Neuronal stem cell (in vitro differentiated cells): ENCODE measurements around the gene MROH7.

Source experiments
- DNase-seq: peaks from one replicate; pipeline ENCODE4 v3.0.0-alpha.2; 2013; ENCODE audit warnings: low spot score
- H2AFZ ChIP-seq: one replicate; pipeline ENCODE4 v1.6.1; 2013; ENCODE audit warnings: mild to moderate bottlenecking, low read length, inconsistent platforms
- H2AK5ac ChIP-seq: 2 replicates; pipeline ENCODE4 v1.6.1; 2013; ENCODE audit warnings: low read depth, mild to moderate bottlenecking, inconsistent platforms, low read length, moderate library complexity, mixed read lengths
- H2BK120ac ChIP-seq: 2 replicates; pipeline ENCODE4 v1.6.1; 2013; ENCODE audit warnings: low read depth, mild to moderate bottlenecking, inconsistent platforms, low read length, moderate library complexity, mixed read lengths
- H2BK12ac ChIP-seq: one replicate; pipeline ENCODE4 v1.6.1; 2013; ENCODE audit warnings: low read length, inconsistent platforms
- H2BK15ac ChIP-seq: 2 replicates; pipeline ENCODE4 v1.6.1; 2013; ENCODE audit warnings: mild to moderate bottlenecking, low read length, inconsistent platforms, mixed read lengths
- H2BK5ac ChIP-seq: one replicate; pipeline ENCODE4 v1.6.1; 2013; ENCODE audit warnings: inconsistent platforms, mild to moderate bottlenecking, low read length, moderate library complexity
- H3K14ac ChIP-seq: one replicate; pipeline ENCODE4 v1.6.1; 2013; ENCODE audit warnings: low read length, inconsistent platforms
- H3K18ac ChIP-seq: 2 replicates; pipeline ENCODE4 v1.6.1; 2013; ENCODE audit warnings: low read length, inconsistent platforms
- H3K23ac ChIP-seq: 2 replicates; pipeline ENCODE4 v1.6.1; 2013; ENCODE audit warnings: low read depth, mild to moderate bottlenecking, mixed read lengths, low read length, inconsistent platforms; ENCODE audit not compliant: poor library complexity
- H3K27ac ChIP-seq: replicated peaks from 3 replicates; pipeline ENCODE4 v1.5.1; 2013; ENCODE audit warnings: low read length, inconsistent platforms
- H3K27me3 ChIP-seq, 3 experiments: 2 replicates each; pipeline ENCODE4 v1.6.1; 2013; ENCODE audit warnings: low read length in 3 of 3, mild to moderate bottlenecking in 2 of 3, inconsistent platforms in 1 of 3, low read depth in 1 of 3, mixed read lengths in 1 of 3, moderate library complexity in 1 of 3; ENCODE audit not compliant: control insufficient read depth in 3 of 3, insufficient read depth in 3 of 3
- H3K36me3 ChIP-seq, 2 donors: replicated peaks in 1 of 2; 2 replicates each; pipeline ENCODE4 v1.6.1; 2013; ENCODE audit warnings: low read length in 2 of 2; ENCODE audit not compliant: control insufficient read depth in 2 of 2, insufficient read depth in 2 of 2
- H3K4ac ChIP-seq: 2 replicates; pipeline ENCODE4 v1.6.1; 2013; ENCODE audit warnings: inconsistent platforms, mild to moderate bottlenecking, low read length, moderate library complexity
- H3K4me1 ChIP-seq, 2 donors: 1 replicate in 1 of 2; 2 replicates in 1 of 2; pipeline ENCODE4 v1.6.1; 2013; ENCODE audit warnings: low read length in 2 of 2, low read depth in 1 of 2; ENCODE audit not compliant: control insufficient read depth in 2 of 2, insufficient read depth in 1 of 2
- H3K4me2 ChIP-seq: one replicate; pipeline ENCODE4 v1.6.1; 2013; ENCODE audit warnings: mild to moderate bottlenecking, low read length, inconsistent platforms; ENCODE audit not compliant: insufficient read depth, poor library complexity, severe bottlenecking
- H3K4me3 ChIP-seq, 2 donors: 2 replicates each; pipeline ENCODE4 v1.5.1; 2013; ENCODE audit warnings: low read length in 2 of 2, mild to moderate bottlenecking in 2 of 2, inconsistent platforms in 1 of 2, moderate library complexity in 1 of 2
- H3K79me1 ChIP-seq: one replicate; pipeline ENCODE4 v1.6.1; 2013; ENCODE audit warnings: low read depth, mild to moderate bottlenecking, inconsistent platforms, low read length, moderate library complexity
- H3K9ac ChIP-seq: one replicate; pipeline ENCODE4 v1.6.1; 2013; ENCODE audit warnings: mild to moderate bottlenecking, low read depth, low read length, inconsistent platforms; ENCODE audit not compliant: poor library complexity
- H3K9me3 ChIP-seq, 2 donors: replicated peaks in 1 of 2; 2 replicates each; pipeline versions ENCODE3 to v1.6.1; 2013; ENCODE audit warnings: low read length in 2 of 2, mild to moderate bottlenecking in 2 of 2, inconsistent platforms in 1 of 2, low read depth in 1 of 2, mixed read lengths in 1 of 2, moderate library complexity in 1 of 2; ENCODE audit not compliant: control insufficient read depth in 2 of 2, insufficient read depth in 1 of 2
- H4K8ac ChIP-seq: one replicate; pipeline ENCODE4 v1.6.1; 2013; ENCODE audit warnings: low read depth, mild to moderate bottlenecking, inconsistent platforms, low read length, moderate library complexity
- H4K91ac ChIP-seq: one replicate; pipeline ENCODE4 v1.6.1; 2013; ENCODE audit warnings: low read length, low read depth, mild to moderate bottlenecking, inconsistent platforms; ENCODE audit not compliant: poor library complexity
- WGBS, 2 donors: extraction: QIAGEN DNeasy Blood & Tissue Kit; methylation state at CpG; one replicate each; pipeline ENCODE4 v1.1.7; 2013; ENCODE audit warnings: missing lambda C conversion rate in 2 of 2, mixed read lengths in 1 of 2; ENCODE audit not compliant: insufficient read length in 2 of 2, insufficient replicate concordance in 1 of 2; ENCODE audit errors: extremely low coverage in 2 of 2; 5-methylcytosine and 5-hydroxymethylcytosine counted together

MROH7 gene

DNA sequence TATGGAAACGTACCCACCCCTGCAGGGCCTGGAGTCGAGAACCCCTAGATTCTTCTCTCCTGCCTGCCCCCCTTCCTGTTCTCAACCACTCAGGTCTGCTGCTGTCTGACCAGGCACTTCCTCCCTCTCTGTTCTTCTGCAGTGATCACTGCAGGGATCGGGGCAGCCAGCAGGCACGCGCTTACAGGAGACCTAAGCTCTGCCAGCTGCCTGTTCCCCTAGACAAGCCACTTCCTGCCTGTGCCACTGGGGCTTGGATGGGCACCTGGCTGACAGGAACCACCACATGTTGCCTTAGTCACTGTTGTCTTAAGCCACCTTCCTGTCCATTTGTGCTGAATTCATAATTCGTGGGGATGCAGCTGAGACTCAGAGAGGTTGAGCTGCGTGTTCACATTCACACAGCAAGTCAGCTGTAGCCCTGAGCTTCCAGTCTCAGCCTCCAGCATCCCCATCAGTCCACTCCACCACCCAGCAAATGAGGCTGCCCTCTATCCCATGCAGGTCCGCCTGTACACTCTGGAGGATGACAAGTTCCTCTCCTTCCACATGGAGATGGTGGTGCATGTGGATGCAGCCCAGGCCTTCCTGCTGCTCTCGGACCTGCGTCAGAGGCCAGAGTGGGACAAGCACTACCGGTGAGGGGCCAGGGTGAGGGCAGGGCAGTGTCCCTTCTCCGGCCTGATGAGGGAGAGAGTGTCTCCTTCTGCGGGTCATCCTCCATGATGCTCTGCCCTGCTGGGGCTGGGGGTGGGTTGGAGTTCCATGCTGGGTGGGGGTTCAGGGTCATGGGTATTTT is 36.8 kb upstream of the MROH7 start:
- H2BK120ac ChIP-seq, result no peak overlapping the region
- no peaks in the 10 kb centered on the region for H3K27me3 ChIP-seq
- H3K4ac ChIP-seq, result no peak overlapping the region
- peaks cover 0 to 6% of the 10 kb centered on the region in 2 donors for H3K4me1 ChIP-seq
- H3K4me2 ChIP-seq, result no peak overlapping the region
- no peaks in the 10 kb centered on the region for H3K79me1 ChIP-seq
- H4K8ac ChIP-seq, result no peak overlapping the region
- peak overlapping the region in 1 of 2 donors; percentile 30 for H3K4me3 ChIP-seq
- H3K23ac ChIP-seq, result no peak overlapping the region
- peak overlapping the region; percentile 57 for H3K14ac ChIP-seq
- H2AK5ac ChIP-seq, result no peak overlapping the region
- no peak overlapping the region for H2BK15ac ChIP-seq
- H3K18ac ChIP-seq, result peak overlapping the region; percentile 42
- H2AFZ ChIP-seq, result no peak overlapping the region
- peak overlapping the region; percentile 0 for H3K9ac ChIP-seq
- DNase-seq, result no peak
- H2BK12ac ChIP-seq, result no peak overlapping the region
- peaks cover 0 to 2% of the 10 kb centered on the region in 2 donors for H3K9me3 ChIP-seq
- no peak overlapping the region for H4K91ac ChIP-seq
- H3K27ac ChIP-seq, result no peak overlapping the region
- H3K36me3 ChIP-seq, result peaks cover 0 to 2% of the 10 kb centered on the region in 2 donors
- no CpG with 5 or more reads among the region's 13 CpGs for WGBS, 2 donors
- no peak overlapping the region for H2BK5ac ChIP-seq

DNA sequence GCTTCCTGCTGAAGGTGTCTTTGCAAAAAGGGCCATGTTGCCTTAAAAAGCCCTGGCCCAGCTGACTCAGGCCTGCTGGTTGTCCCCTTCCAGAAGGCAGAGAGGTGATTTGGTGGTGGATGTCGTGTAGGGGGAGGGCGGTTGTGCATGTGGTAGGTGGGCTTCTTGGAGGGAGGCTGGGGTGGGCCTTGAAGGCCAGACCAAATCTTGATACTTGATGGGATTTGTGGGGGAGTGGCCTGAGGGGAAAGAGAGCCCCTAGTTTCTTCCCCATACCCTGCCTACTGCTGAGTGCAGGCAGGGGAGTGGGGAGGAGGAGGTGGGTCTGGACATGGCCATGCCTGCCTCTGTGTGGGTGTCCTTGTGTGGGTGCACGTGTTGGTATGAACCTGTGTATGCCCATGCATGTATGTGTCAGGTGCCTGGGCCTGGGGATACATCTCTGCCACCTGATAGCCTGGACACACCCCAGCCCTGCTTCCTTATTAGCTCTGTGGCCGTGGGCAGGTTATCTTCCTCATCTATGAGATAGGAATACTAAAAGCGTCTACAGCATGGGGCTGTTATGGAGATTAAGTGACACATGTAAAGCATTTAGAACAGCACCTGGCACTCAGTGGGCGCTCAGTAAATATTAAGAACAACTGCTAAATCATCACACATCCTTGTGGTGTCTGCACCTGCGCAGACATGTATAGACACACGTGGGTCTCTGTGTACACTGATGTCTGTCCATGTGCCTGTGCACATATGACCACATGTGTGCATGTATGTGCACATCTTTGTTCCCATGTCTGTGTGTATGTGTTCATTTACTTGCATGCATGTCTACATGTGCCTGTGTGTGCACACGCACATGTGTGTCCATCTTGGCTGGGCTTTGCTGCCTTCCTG is 35.2 kb upstream of the MROH7 start:
- H3K23ac ChIP-seq, result no peak overlapping the region
- no peak overlapping the region for H2BK120ac ChIP-seq
- no peak for DNase-seq
- no peak overlapping the region for H3K4ac ChIP-seq
- no peak overlapping the region for H2BK12ac ChIP-seq
- H4K91ac ChIP-seq, result no peak overlapping the region
- no peak overlapping the region for H3K9ac ChIP-seq
- H3K79me1 ChIP-seq, result no peaks in the 10 kb centered on the region
- no peak overlapping the region for H3K27ac ChIP-seq
- H3K9me3 ChIP-seq, result no peaks in the 10 kb centered on the region
- no peaks in the 10 kb centered on the region for H3K36me3 ChIP-seq
- no peak overlapping the region for H3K4me2 ChIP-seq
- H3K4me1 ChIP-seq, result peaks cover 0 to 5% of the 10 kb centered on the region in 2 donors
- H2AK5ac ChIP-seq, result peak overlapping the region; percentile 79
- peak overlapping the region in 1 of 2 donors; percentile 15 for H3K4me3 ChIP-seq
- no CpG with 5 or more reads among the region's 9 CpGs for WGBS, 2 donors
- peak overlapping the region; percentile 58 for H3K18ac ChIP-seq
- no peak overlapping the region for H4K8ac ChIP-seq
- H3K27me3 ChIP-seq, result no peaks in the 10 kb centered on the region
- H2BK15ac ChIP-seq, result peak overlapping the region; percentile 4
- peak overlapping the region; percentile 6 for H2BK5ac ChIP-seq
- no peak overlapping the region for H3K14ac ChIP-seq
- H2AFZ ChIP-seq, result no peak overlapping the region

DNA sequence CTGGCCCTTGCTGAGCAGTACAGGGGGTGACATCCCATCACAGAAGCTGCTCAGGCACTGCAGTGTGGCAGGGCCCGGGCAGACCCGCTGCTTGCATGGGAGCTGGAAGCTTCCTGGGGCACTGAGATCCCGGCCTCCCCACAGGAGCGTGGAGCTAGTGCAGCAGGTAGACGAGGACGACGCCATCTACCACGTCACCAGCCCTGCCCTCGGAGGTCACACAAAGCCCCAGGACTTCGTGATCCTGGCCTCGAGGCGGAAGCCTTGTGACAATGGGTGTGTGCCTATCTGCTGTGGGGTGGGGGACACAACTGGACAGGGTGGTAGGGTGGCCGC is 34.6 kb upstream of the MROH7 start:
- H2BK15ac ChIP-seq, result peak overlapping the region; percentile 4
- H4K8ac ChIP-seq, result no peak overlapping the region
- no peaks in the 10 kb centered on the region for H3K9me3 ChIP-seq
- no peak overlapping the region for H3K27ac ChIP-seq
- no peaks in the 10 kb centered on the region for H3K36me3 ChIP-seq
- H2AFZ ChIP-seq, result no peak overlapping the region
- no peak overlapping the region for H3K4me2 ChIP-seq
- no peak overlapping the region for H4K91ac ChIP-seq
- H3K4me3 ChIP-seq, result peak overlapping the region in 1 of 2 donors; percentile 15
- H2BK12ac ChIP-seq, result no peak overlapping the region
- peak overlapping the region; percentile 63 for H3K14ac ChIP-seq
- no peak overlapping the region for H3K4ac ChIP-seq
- H3K4me1 ChIP-seq, result peaks cover 0 to 8% of the 10 kb centered on the region in 2 donors
- DNase-seq, result no peak
- no CpG with 5 or more reads among the region's 13 CpGs for WGBS, 2 donors
- H3K23ac ChIP-seq, result peak overlapping the region; percentile 37
- H2BK120ac ChIP-seq, result no peak overlapping the region
- peak overlapping the region; percentile 6 for H2BK5ac ChIP-seq
- H2AK5ac ChIP-seq, result peak overlapping the region; percentile 79
- peak overlapping the region; percentile 24 for H3K9ac ChIP-seq
- no peaks in the 10 kb centered on the region for H3K27me3 ChIP-seq
- no peaks in the 10 kb centered on the region for H3K79me1 ChIP-seq
- H3K18ac ChIP-seq, result peak overlapping the region; percentile 61
